Measurements from ENCODE around the gene RBPMS2.
A peak's percentile ranks its signal among the peaks of the same experiment; 100 is the strongest.

RBPMS2 gene

GRCh38 chr15:64699751-64700388 lies 75.5 kb downstream of the RBPMS2 start:
- Histone ChIP-seq H3K36me3 (ENCODE audit: control insufficient read depth in 5 of 5, insufficient read depth in 5 of 5, low read length in 5 of 5) (peaks cover 0 to 4% (median 0%) of the 10 kb centered on the region in 5 donors), H3K27ac (ENCODE audit: low read depth, low read length) (peak overlapping the region; percentile 77), H3K4me3 (ENCODE audit: low read depth in 1 of 5, low read length in 5 of 5) (peak overlapping the region; percentile 23 to 61 (median 40)), H3K4me1 (ENCODE audit: control insufficient read depth in 5 of 5, insufficient read depth in 5 of 5, low read length in 5 of 5) (peaks cover 20 to 80% (median 73%) of the 10 kb centered on the region in 5 donors), H3K9me3 (ENCODE audit: control insufficient read depth in 5 of 5, low read length in 5 of 5) (no peaks in the 10 kb centered on the region), H3K27me3 (ENCODE audit: control insufficient read depth in 5 of 5, insufficient read depth in 4 of 5, low read length in 5 of 5) (no peaks in the 10 kb centered on the region), H3K9ac (ENCODE audit: low read length in 5 of 5) (peak overlapping the region; percentile 11 to 70 (median 46))

- Histone ChIP-seq H3K36me3 (ENCODE audit: control insufficient read depth in 5 of 5, insufficient read depth in 5 of 5, low read length in 5 of 5) (peaks cover 0 to 9% (median 0%) of the 10 kb centered on the region in 5 donors), H3K4me3 (ENCODE audit: low read depth in 1 of 5, low read length in 5 of 5) (peak overlapping the region in 1 of 5 donors; percentile 40), H3K27ac (ENCODE audit: low read depth, low read length) (peak overlapping the region; percentile 77), H3K9me3 (ENCODE audit: control insufficient read depth in 5 of 5, low read length in 5 of 5) (no peaks in the 10 kb centered on the region), H3K27me3 (ENCODE audit: control insufficient read depth in 5 of 5, insufficient read depth in 4 of 5, low read length in 5 of 5) (no peaks in the 10 kb centered on the region), H3K4me1 (ENCODE audit: control insufficient read depth in 5 of 5, insufficient read depth in 5 of 5, low read length in 5 of 5) (peaks cover 20 to 86% (median 77%) of the 10 kb centered on the region in 5 donors), H3K9ac (ENCODE audit: low read length in 5 of 5) (peak overlapping the region in 3 of 5 donors; percentile 13 to 60 (median 42))
Measured at GRCh38 chr15:64698823-64699222, 76.6 kb downstream of the RBPMS2 start.

GRCh38 chr15:64697911-64698369 lies 77.4 kb downstream of the RBPMS2 start:
- no peaks in the 10 kb centered on the region for H3K27me3 ChIP-seq (ENCODE audit: control insufficient read depth in 5 of 5, insufficient read depth in 4 of 5, low read length in 5 of 5)
- H3K9me3 ChIP-seq (ENCODE audit: control insufficient read depth in 5 of 5, low read length in 5 of 5) = no peaks in the 10 kb centered on the region
- H3K36me3 ChIP-seq (ENCODE audit: control insufficient read depth in 5 of 5, insufficient read depth in 5 of 5, low read length in 5 of 5) = peaks cover 0 to 9% (median 2%) of the 10 kb centered on the region in 5 donors
- H3K27ac ChIP-seq (ENCODE audit: low read depth, low read length) = peak overlapping the region; percentile 77
- H3K9ac ChIP-seq (ENCODE audit: low read length in 5 of 5) = peak overlapping the region in 3 of 5 donors; percentile 5 to 18 (median 15)
- peaks cover 18 to 89% (median 80%) of the 10 kb centered on the region in 5 donors for H3K4me1 ChIP-seq (ENCODE audit: control insufficient read depth in 5 of 5, insufficient read depth in 5 of 5, low read length in 5 of 5)
- H3K4me3 ChIP-seq (ENCODE audit: low read depth in 1 of 5, low read length in 5 of 5) = peak overlapping the region in 1 of 5 donors; percentile 23

GRCh38 chr15:64696481-64696880 lies 78.9 kb downstream of the RBPMS2 start:
- Histone ChIP-seq H3K36me3 (ENCODE audit: control insufficient read depth in 5 of 5, insufficient read depth in 5 of 5, low read length in 5 of 5) (peaks cover 0 to 12% (median 3%) of the 10 kb centered on the region in 5 donors), H3K4me1 (ENCODE audit: control insufficient read depth in 5 of 5, insufficient read depth in 5 of 5, low read length in 5 of 5) (peaks cover 21 to 90% (median 82%) of the 10 kb centered on the region in 5 donors), H3K4me3 (ENCODE audit: low read depth in 1 of 5, low read length in 5 of 5) (no peak overlapping the region), H3K9ac (ENCODE audit: low read length in 5 of 5) (no peak overlapping the region), H3K9me3 (ENCODE audit: control insufficient read depth in 5 of 5, low read length in 5 of 5) (no peaks in the 10 kb centered on the region), H3K27ac (ENCODE audit: low read depth, low read length) (peak overlapping the region; percentile 60), H3K27me3 (ENCODE audit: control insufficient read depth in 5 of 5, insufficient read depth in 4 of 5, low read length in 5 of 5) (no peaks in the 10 kb centered on the region)

GRCh38 chr15:64695561-64695992 lies 79.8 kb downstream of the RBPMS2 start:
- Histone ChIP-seq H3K4me1 (ENCODE audit: control insufficient read depth in 5 of 5, insufficient read depth in 5 of 5, low read length in 5 of 5) (peaks cover 21 to 90% (median 82%) of the 10 kb centered on the region in 5 donors), H3K4me3 (ENCODE audit: low read depth in 1 of 5, low read length in 5 of 5) (no peak overlapping the region), H3K9me3 (ENCODE audit: control insufficient read depth in 5 of 5, low read length in 5 of 5) (no peaks in the 10 kb centered on the region), H3K36me3 (ENCODE audit: control insufficient read depth in 5 of 5, insufficient read depth in 5 of 5, low read length in 5 of 5) (peaks cover 0 to 12% (median 12%) of the 10 kb centered on the region in 5 donors), H3K27me3 (ENCODE audit: control insufficient read depth in 5 of 5, insufficient read depth in 4 of 5, low read length in 5 of 5) (no peaks in the 10 kb centered on the region), H3K9ac (ENCODE audit: low read length in 5 of 5) (peak overlapping the region in 3 of 5 donors; percentile 16 to 46 (median 30)), H3K27ac (ENCODE audit: low read depth, low read length) (peak overlapping the region; percentile 60)

- H3K4me3 ChIP-seq (ENCODE audit: low read depth in 1 of 5, low read length in 5 of 5) = no peak overlapping the region
- no peak overlapping the region for H3K9ac ChIP-seq (ENCODE audit: low read length in 5 of 5)
- H3K27ac ChIP-seq (ENCODE audit: low read depth, low read length) = no peak overlapping the region
- H3K9me3 ChIP-seq (ENCODE audit: control insufficient read depth in 5 of 5, low read length in 5 of 5) = no peaks in the 10 kb centered on the region
- no peaks in the 10 kb centered on the region for H3K27me3 ChIP-seq (ENCODE audit: control insufficient read depth in 5 of 5, insufficient read depth in 4 of 5, low read length in 5 of 5)
- H3K36me3 ChIP-seq (ENCODE audit: control insufficient read depth in 5 of 5, insufficient read depth in 5 of 5, low read length in 5 of 5) = peaks cover 0 to 20% (median 19%) of the 10 kb centered on the region in 5 donors
- peaks cover 14 to 89% (median 79%) of the 10 kb centered on the region in 5 donors for H3K4me1 ChIP-seq (ENCODE audit: control insufficient read depth in 5 of 5, insufficient read depth in 5 of 5, low read length in 5 of 5)
Measured at GRCh38 chr15:64694816-64695215, 80.6 kb downstream of the RBPMS2 start.

GRCh38 chr15:64693134-64693533 lies 82.3 kb downstream of the RBPMS2 start:
- peak overlapping the region; percentile 63 for H3K27ac ChIP-seq (ENCODE audit: low read depth, low read length)
- H3K4me1 ChIP-seq (ENCODE audit: control insufficient read depth in 5 of 5, insufficient read depth in 5 of 5, low read length in 5 of 5) = peaks cover 10 to 72% (median 62%) of the 10 kb centered on the region in 5 donors
- no peaks in the 10 kb centered on the region for H3K27me3 ChIP-seq (ENCODE audit: control insufficient read depth in 5 of 5, insufficient read depth in 4 of 5, low read length in 5 of 5)
- H3K36me3 ChIP-seq (ENCODE audit: control insufficient read depth in 5 of 5, insufficient read depth in 5 of 5, low read length in 5 of 5) = peaks cover 0 to 35% (median 32%) of the 10 kb centered on the region in 5 donors
- no peaks in the 10 kb centered on the region for H3K9me3 ChIP-seq (ENCODE audit: control insufficient read depth in 5 of 5, low read length in 5 of 5)
- peak overlapping the region in 2 of 5 donors; percentile 21 to 60 for H3K9ac ChIP-seq (ENCODE audit: low read length in 5 of 5)
- peak overlapping the region in 1 of 5 donors; percentile 17 for H3K4me3 ChIP-seq (ENCODE audit: low read depth in 1 of 5, low read length in 5 of 5)

- Histone ChIP-seq H3K9me3 (ENCODE audit: control insufficient read depth in 5 of 5, low read length in 5 of 5) (no peaks in the 10 kb centered on the region), H3K4me3 (ENCODE audit: low read depth in 1 of 5, low read length in 5 of 5) (no peak overlapping the region), H3K9ac (ENCODE audit: low read length in 5 of 5) (peak overlapping the region in 2 of 5 donors; percentile 35 to 36), H3K27ac (ENCODE audit: low read depth, low read length) (peak overlapping the region; percentile 63), H3K4me1 (ENCODE audit: control insufficient read depth in 5 of 5, insufficient read depth in 5 of 5, low read length in 5 of 5) (peaks cover 10 to 71% (median 59%) of the 10 kb centered on the region in 5 donors), H3K27me3 (ENCODE audit: control insufficient read depth in 5 of 5, insufficient read depth in 4 of 5, low read length in 5 of 5) (no peaks in the 10 kb centered on the region), H3K36me3 (ENCODE audit: control insufficient read depth in 5 of 5, insufficient read depth in 5 of 5, low read length in 5 of 5) (peaks cover 0 to 46% (median 42%) of the 10 kb centered on the region in 5 donors)
Measured at GRCh38 chr15:64691896-64692565, 83.4 kb downstream of the RBPMS2 start.

GRCh38 chr15:64690578-64691296 lies 84.7 kb downstream of the RBPMS2 start:
- H3K4me1 ChIP-seq (ENCODE audit: control insufficient read depth in 5 of 5, insufficient read depth in 5 of 5, low read length in 5 of 5) = peaks cover 10 to 63% (median 50%) of the 10 kb centered on the region in 5 donors

More at GRCh38 chr15:64690578-64691296, 84.7 kb downstream of the RBPMS2 start:
- H3K36me3 ChIP-seq (ENCODE audit: control insufficient read depth in 5 of 5, insufficient read depth in 5 of 5, low read length in 5 of 5) = peaks cover 0 to 53% (median 45%) of the 10 kb centered on the region in 5 donors
- peak overlapping the region in 1 of 5 donors; percentile 15 for H3K4me3 ChIP-seq (ENCODE audit: low read depth in 1 of 5, low read length in 5 of 5)
- H3K9me3 ChIP-seq (ENCODE audit: control insufficient read depth in 5 of 5, low read length in 5 of 5) = no peaks in the 10 kb centered on the region
- no peaks in the 10 kb centered on the region for H3K27me3 ChIP-seq (ENCODE audit: control insufficient read depth in 5 of 5, insufficient read depth in 4 of 5, low read length in 5 of 5)
- H3K27ac ChIP-seq (ENCODE audit: low read depth, low read length) = peak overlapping the region; percentile 63
- H3K9ac ChIP-seq (ENCODE audit: low read length in 5 of 5) = peak overlapping the region in 2 of 5 donors; percentile 8 to 34

Data from subcutaneous abdominal adipose tissue (tissue), 5 donors.